ENCODE measurements around the gene KNCN. TPM values are rescaled to one million over a fixed set of nuclear protein-coding genes. Genes with fewer than 3 reads are reported as not detected.

Gene KNCN
- total RNA-seq, 2 donors from 2014 or later, result not detected

DNA sequence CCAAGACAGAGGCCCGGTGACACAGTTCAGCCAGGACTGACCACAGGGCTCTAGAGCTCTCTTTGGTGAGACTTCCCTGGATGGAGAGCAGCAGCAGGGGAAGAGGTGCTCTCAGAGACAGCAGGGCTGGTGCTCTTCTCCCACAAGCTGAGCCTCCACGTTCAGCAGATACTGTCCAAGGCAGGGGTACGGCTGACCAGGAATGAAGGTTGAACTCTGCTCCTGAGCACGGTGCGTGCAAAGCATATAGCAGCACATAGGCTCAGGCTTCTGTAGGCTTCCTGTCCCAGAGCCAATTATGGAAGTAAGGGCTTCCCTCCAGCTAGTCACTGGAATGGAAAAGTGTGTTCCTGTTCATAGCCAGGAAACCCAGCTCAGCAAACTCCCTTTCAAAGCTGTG is 37.9 kb downstream of the KNCN start:
- WGBS, 2 experiments (ENCODE audit: insufficient coverage in 1 of 2, insufficient read length in 1 of 2), result 75 to 80% methylated on average over 5 of the region's 5 CpGs
- H3K4me1 ChIP-seq (ENCODE audit: control insufficient read depth, insufficient read depth, low read length), result peaks cover 21% of the 10 kb centered on the region
- no peaks in the 10 kb centered on the region for H3K36me3 Mint-ChIP-seq (ENCODE audit: low read depth)
- no peaks in the 10 kb centered on the region for H3K9me3 ChIP-seq (ENCODE audit: control insufficient read depth, low read length)
- H3K9ac ChIP-seq (ENCODE audit: extremely low read depth, low read length, poor library complexity, severe bottlenecking), result no peak overlapping the region
- peaks cover 50% of the 10 kb centered on the region for H3K4me1 Mint-ChIP-seq
- TF ChIP-seq, protein P1, sequence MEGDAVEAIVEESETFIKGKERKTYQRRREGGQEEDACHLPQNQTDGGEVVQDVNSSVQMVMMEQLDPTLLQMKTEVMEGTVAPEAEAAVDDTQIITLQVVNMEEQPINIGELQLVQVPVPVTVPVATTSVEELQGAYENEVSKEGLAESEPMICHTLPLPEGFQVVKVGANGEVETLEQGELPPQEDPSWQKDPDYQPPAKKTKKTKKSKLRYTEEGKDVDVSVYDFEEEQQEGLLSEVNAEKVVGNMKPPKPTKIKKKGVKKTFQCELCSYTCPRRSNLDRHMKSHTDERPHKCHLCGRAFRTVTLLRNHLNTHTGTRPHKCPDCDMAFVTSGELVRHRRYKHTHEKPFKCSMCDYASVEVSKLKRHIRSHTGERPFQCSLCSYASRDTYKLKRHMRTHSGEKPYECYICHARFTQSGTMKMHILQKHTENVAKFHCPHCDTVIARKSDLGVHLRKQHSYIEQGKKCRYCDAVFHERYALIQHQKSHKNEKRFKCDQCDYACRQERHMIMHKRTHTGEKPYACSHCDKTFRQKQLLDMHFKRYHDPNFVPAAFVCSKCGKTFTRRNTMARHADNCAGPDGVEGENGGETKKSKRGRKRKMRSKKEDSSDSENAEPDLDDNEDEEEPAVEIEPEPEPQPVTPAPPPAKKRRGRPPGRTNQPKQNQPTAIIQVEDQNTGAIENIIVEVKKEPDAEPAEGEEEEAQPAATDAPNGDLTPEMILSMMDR (conservative IDR thresholded peaks at IDR 0.05), result no peak
- DNase-seq, result no peak
- no peak overlapping the region for H3K4me3 Mint-ChIP-seq
- no peaks in the 10 kb centered on the region for H3K9me3 Mint-ChIP-seq
- H3K27me3 ChIP-seq (ENCODE audit: control insufficient read depth, insufficient read depth, low read length, poor library complexity, severe bottlenecking), result peaks cover 18% of the 10 kb centered on the region
- no peak overlapping the region for H3K4me3 ChIP-seq (ENCODE audit: low read length)
- H3K36me3 ChIP-seq (ENCODE audit: control insufficient read depth, insufficient read depth, low read length), result no peaks in the 10 kb centered on the region
- no peak overlapping the region for H3K27ac ChIP-seq (ENCODE audit: low read depth, low read length)
- H3K27ac Mint-ChIP-seq, result no peak overlapping the region
- H3K27me3 Mint-ChIP-seq (ENCODE audit: insufficient read depth), result peaks cover 73% of the 10 kb centered on the region

DNA sequence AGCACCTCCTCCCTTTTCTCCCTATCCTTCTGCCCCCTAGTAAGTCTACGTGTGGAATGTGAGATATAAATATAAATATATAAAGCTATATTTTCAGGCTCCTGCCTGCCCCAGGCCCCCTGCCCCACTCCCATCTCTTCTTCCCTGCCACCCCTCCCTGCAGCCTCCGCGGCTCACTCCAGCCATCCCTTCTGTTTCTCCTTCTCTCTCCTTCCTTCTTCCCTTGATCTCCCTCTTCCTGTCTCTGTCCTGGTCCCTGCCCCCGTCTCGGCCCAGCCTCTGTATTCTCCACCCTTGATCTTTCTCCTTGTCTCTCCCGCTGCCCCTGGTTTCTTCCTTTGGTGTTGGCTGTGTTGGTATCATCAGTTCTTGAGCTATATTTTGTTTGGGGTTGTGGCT is 38.7 kb downstream of the KNCN start:
- H3K27ac ChIP-seq (ENCODE audit: low read depth, low read length), result no peak overlapping the region
- Mint-ChIP-seq H3K27ac (no peak overlapping the region), H3K4me1 (peaks cover 43% of the 10 kb centered on the region), H3K4me3 (no peak overlapping the region), H3K9me3 (no peaks in the 10 kb centered on the region), H3K27me3 (ENCODE audit: insufficient read depth) (peaks cover 71% of the 10 kb centered on the region), H3K36me3 (ENCODE audit: low read depth) (no peaks in the 10 kb centered on the region)
- H3K9ac ChIP-seq (ENCODE audit: extremely low read depth, low read length, poor library complexity, severe bottlenecking), result no peak overlapping the region
- peaks cover 22% of the 10 kb centered on the region for H3K27me3 ChIP-seq (ENCODE audit: control insufficient read depth, insufficient read depth, low read length, poor library complexity, severe bottlenecking)
- TF ChIP-seq, protein P1 (conservative IDR thresholded peaks at IDR 0.05), result no peak
- no peak overlapping the region for H3K4me3 ChIP-seq (ENCODE audit: low read length)
- H3K36me3 ChIP-seq (ENCODE audit: control insufficient read depth, insufficient read depth, low read length), result no peaks in the 10 kb centered on the region
- no peaks in the 10 kb centered on the region for H3K9me3 ChIP-seq (ENCODE audit: control insufficient read depth, low read length)
- 36 to 63% methylated on average over 2 to 4 of the region's 6 CpGs for WGBS, 2 experiments (ENCODE audit: insufficient coverage in 1 of 2, insufficient read length in 1 of 2)
- peaks cover 17% of the 10 kb centered on the region for H3K4me1 ChIP-seq (ENCODE audit: control insufficient read depth, insufficient read depth, low read length)
- DNase-seq, result peak; percentile 53

DNA sequence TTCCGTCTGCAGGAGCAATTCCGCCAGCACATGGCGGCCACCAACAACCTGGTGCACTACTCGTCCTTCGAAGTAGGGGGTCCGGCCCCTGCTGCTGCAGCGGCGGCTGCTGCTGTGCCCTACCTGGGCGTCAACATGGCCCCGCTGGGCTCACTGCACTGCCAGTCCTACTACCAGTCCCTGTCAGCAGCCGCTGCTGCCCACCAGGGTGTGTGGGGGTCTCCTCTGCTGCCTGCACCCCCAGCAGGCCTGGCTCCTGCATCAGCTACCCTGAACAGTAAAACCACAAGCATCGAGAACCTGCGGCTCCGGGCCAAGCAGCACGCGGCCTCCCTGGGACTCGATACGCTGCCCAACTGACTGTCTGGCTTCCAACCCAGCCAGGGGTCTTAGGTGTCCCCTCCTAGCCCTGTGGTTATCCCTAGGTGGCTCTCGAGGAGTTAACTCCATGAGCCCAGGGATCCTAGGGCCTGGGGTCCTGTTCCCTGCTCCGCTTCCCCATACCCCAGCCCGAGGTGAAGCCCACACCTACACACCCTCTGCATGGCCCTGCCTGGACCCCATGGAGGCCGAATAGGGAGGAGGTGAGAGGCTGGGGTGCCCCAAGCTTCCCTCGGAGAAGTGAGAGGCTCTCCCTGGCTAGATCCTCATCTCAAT is 39.2 kb downstream of the KNCN start:
- Mint-ChIP-seq H3K27ac (no peak overlapping the region), H3K4me3 (no peak overlapping the region), H3K36me3 (ENCODE audit: low read depth) (no peaks in the 10 kb centered on the region), H3K4me1 (peaks cover 37% of the 10 kb centered on the region), H3K27me3 (ENCODE audit: insufficient read depth) (peaks cover 75% of the 10 kb centered on the region), H3K9me3 (no peaks in the 10 kb centered on the region)
- H3K27me3 ChIP-seq (ENCODE audit: control insufficient read depth, insufficient read depth, low read length, poor library complexity, severe bottlenecking), result peaks cover 23% of the 10 kb centered on the region
- H3K4me3 ChIP-seq (ENCODE audit: low read length), result no peak overlapping the region
- H3K9me3 ChIP-seq (ENCODE audit: control insufficient read depth, low read length), result no peaks in the 10 kb centered on the region
- DNase-seq, result peak; percentile 48
- TF ChIP-seq, protein P1 (conservative IDR thresholded peaks at IDR 0.05), result no peak
- H3K9ac ChIP-seq (ENCODE audit: extremely low read depth, low read length, poor library complexity, severe bottlenecking), result no peak overlapping the region
- H3K4me1 ChIP-seq (ENCODE audit: control insufficient read depth, insufficient read depth, low read length), result peaks cover 12% of the 10 kb centered on the region
- WGBS, 2 experiments (ENCODE audit: insufficient coverage in 1 of 2, insufficient read length in 1 of 2), result 93 to 96% methylated on average over 17 to 23 of the region's 23 CpGs
- H3K27ac ChIP-seq (ENCODE audit: low read depth, low read length), result no peak overlapping the region
- H3K36me3 ChIP-seq (ENCODE audit: control insufficient read depth, insufficient read depth, low read length), result no peaks in the 10 kb centered on the region
